NOMO-1 treated with DMSO at 0.1 percent for 48 hours (cell line): ENCODE data around the gene PFKFB3.
"Not testable (repeated sequence)": the region's sequence is repeated elsewhere in the genome, so short reads cannot be mapped to it uniquely, and the experiment has no call there.

Experiments used
- DNase-seq: peaks from one replicate; lab custom pipeline; 2025; ENCODE audit not compliant: unreplicated experiment; lab: John Stamatoyannopoulos, UW

Gene PFKFB3

GRCh38 chr10:6202684-6203330 lies at the start of gene PFKFB3:
Gene PFKFB3 (plus strand): TSS chr10:6202932. CDS start chr10:6203261, 329 bp downstream.
- peak; percentile 88 for DNase-seq

DNA sequence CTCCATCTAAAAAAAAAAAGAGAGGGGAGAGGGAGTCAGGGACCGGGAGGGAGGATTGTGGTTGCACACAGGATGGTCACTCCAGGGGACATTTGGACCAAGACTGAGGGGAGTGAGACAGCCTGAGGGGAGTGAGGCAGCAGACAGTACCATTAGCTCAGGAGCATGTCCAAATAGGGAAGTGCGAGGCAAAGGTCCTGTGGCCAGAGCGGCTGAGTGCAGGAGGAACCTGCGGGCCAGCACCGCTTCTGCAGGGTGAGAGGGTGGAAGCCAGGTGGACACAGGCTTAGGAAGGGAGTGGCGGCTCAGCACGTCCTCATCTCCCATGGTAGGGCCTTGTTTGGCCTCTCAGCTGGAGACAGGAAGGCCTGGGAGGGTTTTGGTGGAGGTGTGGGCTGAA lies 48.9 kb upstream of the PFKFB3 start:
- DNase-seq, result no peak

DNA sequence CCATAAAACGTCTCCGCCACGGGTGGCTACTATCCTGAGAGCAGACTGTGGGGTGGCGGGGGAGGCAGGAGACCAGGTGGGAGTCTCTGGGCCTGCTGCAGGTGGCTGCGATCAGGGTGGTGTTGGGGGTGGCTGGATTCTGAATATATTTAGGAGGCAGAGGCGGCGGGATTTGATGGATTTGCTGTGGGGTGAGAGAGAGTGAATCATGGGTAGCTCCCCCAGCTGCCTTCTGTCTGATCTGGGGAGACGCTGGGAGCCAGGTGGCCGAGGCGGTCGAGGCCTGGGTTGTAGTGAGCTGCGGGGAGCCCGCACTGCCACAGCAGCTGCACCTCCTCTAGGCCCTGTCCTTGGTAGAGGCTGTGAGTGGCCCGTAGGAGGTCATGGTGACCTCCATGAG lies 48.2 kb upstream of the PFKFB3 start:
- DNase-seq, result no peak

- DNase-seq, result no peak
Measured at GRCh38 chr10:6158276-6158675, 44.5 kb upstream of the PFKFB3 start.

- DNase-seq, result no peak
Measured at GRCh38 chr10:6161921-6162320, 40.8 kb upstream of the PFKFB3 start.

DNA sequence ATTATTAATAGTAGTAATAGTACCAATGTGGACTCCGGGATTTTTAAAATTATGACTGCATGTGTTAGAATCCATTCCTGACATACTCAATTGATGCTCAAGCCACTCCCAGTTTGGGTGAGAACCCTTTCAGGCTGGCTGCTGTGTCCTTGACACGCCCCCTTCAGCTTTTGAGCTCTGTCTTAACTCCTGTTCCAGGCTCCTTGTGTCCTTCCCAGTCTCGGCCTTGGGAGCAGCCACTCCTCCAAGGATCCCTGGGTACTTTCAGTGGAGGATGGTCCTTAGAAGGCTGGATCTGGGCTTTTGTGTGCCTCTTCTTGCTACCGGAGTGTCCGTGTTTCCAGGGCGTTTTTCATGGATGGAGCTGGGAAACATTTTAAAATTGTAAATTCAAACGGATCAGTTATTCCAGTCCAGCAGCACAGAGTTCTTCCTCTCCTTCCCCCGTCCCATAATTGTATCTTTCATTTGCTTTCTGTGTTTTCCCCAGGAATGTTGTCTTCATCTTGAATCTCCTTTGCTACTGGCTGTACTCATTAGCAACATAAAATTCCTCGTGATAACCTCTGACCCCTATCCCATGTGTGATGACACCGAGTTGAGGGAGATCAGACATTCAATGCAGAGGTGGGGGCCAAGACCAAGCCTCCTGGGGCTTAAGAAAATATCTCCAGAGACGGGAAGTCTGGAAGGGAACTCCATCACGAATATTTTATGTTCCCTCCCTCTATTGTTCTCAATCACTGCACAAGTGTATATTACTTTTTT lies 40.0 kb upstream of the PFKFB3 start:
- no peak for DNase-seq

GRCh38 chr10:6163364-6164270 lies 39.1 kb upstream of the PFKFB3 start:
- peak; percentile 85 for DNase-seq

DNA sequence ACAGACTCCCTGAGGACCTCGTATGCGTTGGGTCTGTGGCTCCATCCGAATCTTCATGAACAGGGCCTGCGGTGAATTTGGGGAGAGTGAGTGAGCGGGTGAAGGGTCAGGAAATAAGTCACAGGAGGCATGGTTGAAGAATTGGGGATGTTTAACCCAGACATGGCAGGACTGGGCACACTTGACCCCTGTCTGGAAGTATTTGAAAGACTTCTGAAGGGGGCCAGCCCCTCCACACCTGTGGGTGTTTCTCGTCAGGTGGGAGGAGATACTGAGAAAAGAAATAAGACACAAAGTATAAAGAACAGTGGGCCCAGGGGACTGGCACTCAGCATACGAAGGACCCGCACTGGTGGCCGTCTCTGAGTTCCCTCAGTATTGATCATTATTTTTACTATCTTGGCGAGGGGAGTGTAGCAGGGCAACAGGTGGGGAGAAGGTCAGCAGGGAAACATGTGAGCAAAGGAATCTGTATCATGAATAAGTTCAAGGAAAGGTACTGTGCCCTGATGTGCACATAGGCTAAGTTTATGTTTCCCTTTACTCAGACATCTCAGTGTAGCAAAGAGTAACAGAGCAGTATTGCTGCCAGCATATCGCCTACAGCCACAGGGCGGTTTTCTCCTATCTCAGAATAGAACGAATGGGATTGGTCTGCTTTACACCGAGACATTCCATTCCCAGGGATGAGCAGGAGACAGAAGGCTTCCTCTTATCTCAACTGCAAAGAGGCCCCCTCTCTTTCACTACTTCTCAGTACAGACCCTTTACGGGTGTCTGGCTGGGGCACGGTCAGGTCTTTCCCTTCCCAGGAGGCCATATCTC lies 38.2 kb upstream of the PFKFB3 start:
- DNase-seq, result no peak

- DNase-seq, result no peak
Measured at GRCh38 chr10:6165221-6165725, 37.5 kb upstream of the PFKFB3 start.

DNA sequence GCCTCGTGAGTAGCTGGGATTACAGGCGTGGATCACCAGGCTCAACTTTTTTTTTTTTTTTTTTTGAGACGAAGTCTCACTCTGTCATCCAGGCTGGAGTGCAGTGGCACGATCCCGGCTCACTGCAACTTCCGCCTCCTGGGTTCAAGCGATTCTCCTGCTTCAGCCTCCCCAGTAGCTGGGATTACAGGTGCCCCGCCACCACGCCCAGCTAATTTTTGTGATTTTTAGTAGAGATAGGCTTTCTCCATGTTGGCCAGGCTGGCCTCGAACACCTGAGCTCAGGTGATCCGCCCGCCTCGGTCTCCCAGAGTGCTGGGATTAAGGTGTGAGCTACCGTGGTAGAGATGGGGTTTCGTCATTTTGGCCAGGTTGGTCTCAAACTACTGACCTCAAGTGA lies 36.8 kb upstream of the PFKFB3 start:
- not testable (repeated sequence) for DNase-seq

DNA sequence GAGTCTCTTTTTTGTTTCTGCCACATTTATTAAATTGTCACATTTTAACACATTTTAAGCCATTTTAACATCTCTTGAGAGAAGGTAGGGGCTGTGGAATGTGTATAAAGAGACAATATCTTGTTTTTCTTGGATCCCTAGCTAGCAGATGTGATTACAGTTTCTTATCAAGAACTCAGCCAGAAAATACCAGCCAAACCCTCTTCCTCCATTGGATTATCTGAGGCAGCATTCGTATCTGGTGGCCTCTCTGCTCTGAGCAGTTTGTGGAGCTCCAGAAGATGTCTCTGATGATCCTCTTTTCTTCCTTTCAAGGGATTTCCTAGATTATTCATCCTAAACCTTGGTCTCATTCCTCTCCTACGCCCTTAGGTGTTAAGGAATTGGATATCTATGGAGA lies 35.3 kb upstream of the PFKFB3 start:
- no peak for DNase-seq

DNA sequence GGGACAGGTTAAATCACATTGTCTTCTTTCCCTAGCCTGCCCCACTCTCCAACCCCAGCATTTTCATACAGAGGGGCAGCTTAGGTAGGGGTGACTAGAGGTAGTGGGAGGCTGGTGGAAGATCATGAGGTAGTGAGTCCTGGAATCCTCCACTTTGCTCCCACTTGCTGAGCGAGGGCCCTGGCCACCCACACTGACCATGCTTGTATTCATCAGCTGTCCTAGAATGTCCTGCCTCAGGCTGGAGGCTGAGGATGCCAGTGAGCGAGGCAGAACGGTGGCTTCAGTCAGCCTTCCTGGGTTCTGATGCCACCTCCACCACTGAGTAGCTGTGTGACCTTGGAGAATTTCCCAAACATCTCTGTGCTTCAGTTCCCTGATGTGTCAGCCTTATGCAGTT lies 34.6 kb upstream of the PFKFB3 start:
- DNase-seq, result no peak

DNA sequence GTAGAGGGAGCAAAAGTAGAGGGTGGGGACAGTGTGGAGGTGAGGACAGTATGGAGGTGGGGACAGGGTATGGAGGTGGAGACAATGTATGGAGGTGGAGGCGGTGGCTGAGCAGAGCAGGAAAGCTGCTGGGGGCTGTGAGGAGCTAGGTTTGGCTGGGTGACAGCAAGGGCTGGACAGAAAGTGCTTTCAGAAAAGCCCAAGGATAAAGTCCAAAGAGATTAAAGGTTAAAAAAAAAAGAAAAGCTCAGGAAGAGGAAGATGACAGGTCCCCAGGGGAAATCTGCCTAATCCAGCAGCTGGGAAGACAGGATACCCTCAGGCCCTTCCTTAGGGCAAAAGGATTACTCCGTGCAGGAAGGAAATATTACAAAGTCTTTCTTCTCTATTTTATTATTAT lies 32.1 kb upstream of the PFKFB3 start:
- DNase-seq, result no peak

- no peak for DNase-seq
Measured at GRCh38 chr10:6171881-6172695, 30.6 kb upstream of the PFKFB3 start.

GRCh38 chr10:6173203-6173602 lies 29.5 kb upstream of the PFKFB3 start:
- DNase-seq, result peak; percentile 5

GRCh38 chr10:6174201-6174874 lies 28.4 kb upstream of the PFKFB3 start:
- DNase-seq, result no peak

DNA sequence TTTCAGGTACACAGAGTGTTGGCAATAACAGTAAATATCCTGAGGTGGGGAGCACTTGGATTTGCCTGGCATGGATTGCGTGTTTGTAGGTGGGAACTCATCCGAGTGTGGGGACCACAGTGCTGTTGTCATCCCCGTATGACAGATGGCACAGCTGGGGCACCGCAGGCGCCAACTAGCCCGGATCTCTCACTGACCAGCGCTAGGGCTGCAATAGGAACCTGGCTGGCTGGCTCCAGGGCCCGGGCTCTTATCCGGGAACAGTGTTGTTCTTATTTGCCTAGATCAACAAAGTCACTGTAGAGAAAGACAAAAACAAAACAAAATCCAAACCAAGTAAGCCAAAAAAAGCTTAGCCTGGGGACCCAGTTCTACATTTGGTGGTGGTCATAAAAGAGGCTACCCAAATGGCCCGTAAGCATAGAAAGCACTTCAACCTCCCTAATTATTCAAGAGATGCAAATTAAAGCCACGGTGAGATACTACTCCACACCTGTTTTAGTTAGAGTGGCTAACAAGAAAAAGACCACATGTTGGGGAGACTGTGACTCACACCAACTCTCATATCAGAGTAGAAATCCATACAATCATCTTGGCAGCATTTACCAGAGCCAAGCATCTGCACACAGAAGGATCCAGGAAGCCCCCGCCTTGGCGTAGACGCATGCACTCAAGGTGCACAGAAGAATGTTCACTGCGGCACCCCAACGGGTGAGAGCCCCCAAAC lies 27.2 kb upstream of the PFKFB3 start:
- DNase-seq, result no peak

GRCh38 chr10:6176691-6177231 lies 26.0 kb upstream of the PFKFB3 start:
- DNase-seq, result no peak
